GM19023 (cell line): ENCODE results near the gene RHCG.

Experiments used
- ATAC-seq: cut with Tn5 transposase; IDR thresholded peaks from one replicate; pipeline ENCODE4 v1.9.1; 2021; ENCODE audit warnings: mild to moderate bottlenecking, moderate library complexity; ENCODE audit not compliant: unreplicated experiment

Gene RHCG

GRCh38 chr15:89446255-89446891, 50.0 kb downstream of the RHCG start:
- ATAC-seq = no peak

GRCh38 chr15:89445518-89445917, 50.9 kb downstream of the RHCG start:
- no peak for ATAC-seq

DNA sequence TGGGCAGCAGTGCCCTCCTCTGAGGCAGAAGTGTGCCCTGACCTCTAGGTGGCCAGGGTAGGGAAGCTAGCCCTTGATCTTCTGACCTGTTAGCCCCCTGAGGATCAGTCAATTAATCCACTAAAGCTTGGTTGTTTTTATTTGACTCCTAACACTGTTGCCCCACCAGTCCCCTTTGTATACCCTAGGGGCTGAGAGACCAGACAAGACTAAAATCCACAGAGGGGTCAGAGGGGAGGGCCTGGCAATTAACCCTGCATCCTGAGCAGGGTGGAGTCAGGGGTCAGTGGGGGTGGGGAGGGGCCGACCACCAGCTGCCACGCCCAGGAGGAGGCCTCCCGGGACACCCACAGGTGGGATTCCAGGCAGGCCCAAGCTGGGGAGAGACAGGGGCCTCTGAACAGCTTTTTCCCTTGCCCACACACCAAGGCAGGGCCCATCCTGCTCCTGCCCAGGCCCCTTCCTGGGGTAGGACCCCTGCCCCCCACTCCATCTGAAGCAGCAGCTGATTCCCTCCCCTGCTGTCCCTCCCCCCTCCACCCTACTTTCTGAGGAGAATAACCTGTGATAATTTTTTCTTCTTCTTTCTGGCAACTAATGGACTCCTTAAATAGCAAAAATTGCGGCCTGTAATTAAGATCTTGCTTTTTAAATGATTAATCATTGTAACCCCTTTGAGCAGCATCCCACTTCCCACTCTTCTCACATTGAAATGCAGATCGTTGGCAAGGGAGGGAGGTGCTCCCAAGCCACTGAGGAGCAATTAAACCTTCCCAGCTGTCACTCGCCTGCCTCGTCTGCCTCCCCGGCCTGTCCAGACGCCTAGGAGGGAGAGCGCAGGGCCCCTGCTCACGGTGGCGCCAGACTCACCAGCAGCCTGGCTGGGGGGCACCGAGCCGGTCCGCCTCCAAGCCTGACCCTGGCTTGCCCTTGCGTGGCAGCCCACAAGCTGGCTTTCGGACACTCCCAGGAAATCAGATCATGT, 51.9 kb downstream of the RHCG start:
- no peak for ATAC-seq

DNA sequence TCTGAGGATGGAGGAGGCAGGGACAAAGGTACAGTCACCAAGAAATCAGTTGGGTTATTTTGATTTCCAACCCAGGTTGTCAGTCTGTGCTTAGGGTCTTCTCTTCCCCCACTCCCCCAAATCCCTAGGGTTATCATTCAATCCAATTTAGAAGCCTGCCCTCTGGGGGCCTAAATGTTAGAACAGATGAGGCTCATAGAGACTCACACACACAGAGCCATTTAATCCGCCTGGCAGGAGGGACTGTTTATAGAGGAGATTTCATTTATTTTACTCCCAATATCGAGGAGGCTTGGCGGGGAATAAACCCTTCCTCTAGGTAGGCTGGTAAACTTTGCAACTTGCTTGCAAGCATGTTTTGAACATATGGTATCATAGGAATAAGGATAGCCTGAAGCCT, 52.8 kb downstream of the RHCG start:
- ATAC-seq = no peak

GRCh38 chr15:89442671-89443307, 53.6 kb downstream of the RHCG start:
- ATAC-seq = no peak

GRCh38 chr15:89442155-89442554, 54.2 kb downstream of the RHCG start:
- no peak for ATAC-seq

DNA sequence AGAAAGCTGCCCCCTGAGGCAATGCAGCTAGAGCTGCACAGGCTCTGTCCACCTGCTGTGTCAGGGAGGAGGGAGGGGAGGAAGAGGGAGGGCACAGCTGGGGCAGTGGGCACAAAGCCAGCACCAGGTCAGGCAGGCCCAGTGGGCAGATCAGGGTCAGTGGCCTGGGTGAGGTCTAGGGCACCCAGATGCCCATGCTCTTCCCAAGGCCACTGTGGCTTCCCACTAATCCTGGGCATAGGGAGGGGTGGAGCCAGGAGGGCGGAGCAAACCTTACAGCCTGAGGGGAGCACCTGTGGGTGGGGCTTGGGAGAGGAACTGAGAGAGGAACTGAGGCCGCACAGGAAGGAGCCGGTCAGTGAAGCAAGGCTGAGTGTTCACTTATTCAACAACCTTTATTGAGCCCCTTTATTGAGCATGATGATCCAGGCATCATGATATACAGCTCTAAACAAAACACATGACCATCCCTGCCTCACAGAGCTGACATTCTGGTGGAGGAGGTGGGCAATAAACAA, 55.0 kb downstream of the RHCG start:
- peak; percentile 89 for ATAC-seq

- no peak for ATAC-seq
These were observed 56.6 kb downstream of the RHCG start for GRCh38 chr15:89439764-89440163.

DNA sequence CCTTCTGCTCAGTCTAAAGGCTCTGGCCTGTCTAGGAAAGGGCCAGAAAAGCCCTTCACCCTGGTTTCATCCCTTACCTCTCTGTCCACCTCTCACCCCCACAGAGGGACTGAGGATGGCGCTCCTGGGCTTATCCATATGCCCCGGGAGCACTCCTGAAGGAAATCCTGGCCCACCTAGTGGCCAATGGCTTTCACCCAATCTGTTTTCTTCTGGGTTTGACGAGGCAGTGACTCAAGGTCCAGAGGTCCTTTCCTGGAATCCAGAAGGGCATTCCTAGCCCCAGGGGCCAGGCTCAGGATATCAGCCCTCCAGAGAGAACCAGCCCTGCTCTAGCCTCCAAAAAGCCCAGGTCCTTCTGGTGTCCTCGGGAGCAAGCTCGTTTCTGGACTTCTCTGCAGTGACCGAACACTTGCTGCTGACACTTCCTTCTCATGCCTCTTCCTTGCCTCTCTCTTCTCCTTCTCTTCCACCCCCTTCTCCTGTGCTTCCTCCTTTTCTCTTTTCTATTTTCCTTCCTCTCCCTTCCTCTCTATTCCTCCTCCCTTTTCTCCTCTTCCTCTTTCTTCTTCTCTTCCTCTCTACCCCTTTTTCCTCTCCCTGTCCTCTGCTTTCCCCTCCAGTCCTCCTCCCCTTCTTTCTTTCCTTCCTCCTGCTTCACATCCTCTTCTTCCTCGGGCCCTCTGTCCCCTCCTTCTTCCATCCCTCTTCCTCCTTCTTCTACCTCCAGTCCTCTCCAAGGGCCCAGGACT, 59.6 kb downstream of the RHCG start:
- no peak for ATAC-seq

DNA sequence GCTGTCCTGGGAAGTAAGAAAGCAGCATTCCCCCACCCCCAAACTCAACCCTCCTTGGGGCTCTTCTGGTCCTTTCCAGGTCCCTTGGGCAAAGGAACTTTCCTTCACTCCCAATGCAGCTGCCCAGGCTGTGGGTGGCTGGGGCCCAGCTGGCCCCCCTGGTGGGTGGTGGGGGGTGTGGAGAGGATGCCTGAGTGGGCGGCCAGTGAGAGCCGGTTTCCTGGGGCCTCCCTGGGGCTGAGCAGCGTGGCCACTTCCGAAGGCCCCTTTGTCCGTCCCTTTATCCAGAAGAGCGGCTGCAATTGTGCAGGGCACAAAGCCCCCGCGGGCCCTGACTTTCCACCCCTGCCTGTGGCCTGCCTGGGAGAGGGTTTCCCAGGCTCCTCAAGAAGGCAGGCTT, 61.0 kb downstream of the RHCG start:
- no peak for ATAC-seq

DNA sequence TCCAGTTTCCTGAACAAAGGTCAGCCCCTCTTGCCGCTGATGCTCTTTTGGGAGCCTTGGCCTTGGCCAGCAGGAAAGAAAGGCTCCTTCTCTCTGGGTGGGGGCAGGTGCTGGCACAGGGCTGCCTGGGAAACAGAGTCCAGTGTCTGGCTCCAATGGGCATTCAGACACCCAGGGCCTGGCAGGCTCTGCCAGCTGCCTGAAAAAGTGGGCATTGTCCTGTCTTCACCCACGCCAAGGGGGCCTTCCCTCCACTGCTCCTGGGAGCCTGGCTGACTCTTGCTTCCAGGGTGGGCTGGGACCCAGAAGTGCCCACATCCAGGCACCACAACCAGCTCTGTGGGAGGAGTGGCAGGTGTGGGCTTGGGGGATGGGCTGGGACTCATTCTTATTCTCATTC, 62.7 kb downstream of the RHCG start:
- no peak for ATAC-seq

DNA sequence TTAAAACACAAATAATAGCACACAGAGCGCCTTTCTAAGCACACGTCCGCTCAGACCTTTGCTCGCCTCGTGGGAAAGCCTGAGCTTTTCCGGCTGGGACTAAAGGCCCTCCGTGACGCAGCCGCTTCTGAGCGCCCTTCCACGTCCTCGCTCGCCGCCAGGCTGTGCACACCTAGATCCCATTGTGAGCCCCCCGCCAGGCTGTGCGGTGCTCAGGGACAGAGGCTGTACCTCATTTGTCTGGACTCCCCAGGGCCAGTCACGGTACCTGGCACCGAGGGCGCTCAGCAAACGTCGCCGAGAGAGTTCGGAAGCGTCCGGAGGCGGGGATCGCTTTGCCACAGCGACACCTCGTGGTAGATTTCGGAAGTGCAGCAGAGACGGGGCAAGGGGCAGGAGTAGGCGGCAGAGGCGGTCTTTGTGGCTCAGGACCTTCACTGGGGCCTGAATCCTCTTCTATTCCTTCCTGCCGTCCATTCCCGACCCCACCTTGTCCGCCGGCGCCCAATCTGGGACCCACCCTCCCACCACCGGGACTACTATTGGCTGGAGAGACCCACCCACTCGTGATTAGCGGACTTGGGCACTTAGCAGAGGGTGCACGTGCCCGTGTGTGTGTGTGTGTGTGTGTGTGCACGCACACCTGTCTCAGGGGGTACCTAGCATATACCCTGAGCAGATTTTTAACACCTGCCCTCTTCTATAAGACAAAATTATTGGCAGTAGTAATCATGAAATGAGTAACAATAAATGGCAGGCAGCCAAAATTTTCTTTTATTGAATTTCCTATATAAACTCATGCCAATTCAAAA, 65.6 kb downstream of the RHCG start:
- peak; percentile 92 for ATAC-seq

DNA sequence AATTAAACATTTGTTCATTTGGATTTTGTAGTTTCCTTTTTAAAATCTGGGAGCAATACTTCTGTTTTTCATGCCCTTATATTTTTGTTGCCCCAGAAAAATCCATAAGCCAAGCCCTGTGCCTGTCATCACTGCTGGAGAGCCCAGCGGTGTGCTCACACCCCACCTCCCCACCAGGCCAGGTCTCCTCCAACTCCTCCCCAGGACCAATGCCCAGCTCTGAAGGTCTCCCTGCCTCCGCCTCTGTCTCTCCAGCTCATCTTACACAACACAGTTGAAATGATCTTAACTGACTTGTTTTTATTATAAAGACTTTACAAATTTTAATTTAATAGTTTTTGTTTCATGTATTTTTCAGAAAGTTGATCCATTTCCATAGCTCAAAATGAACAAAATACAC, 66.4 kb downstream of the RHCG start:
- no peak for ATAC-seq

- no peak for ATAC-seq
These were observed 67.4 kb downstream of the RHCG start for GRCh38 chr15:89429023-89429422.

- no peak for ATAC-seq
These were observed 68.1 kb downstream of the RHCG start for GRCh38 chr15:89428246-89428645.

GRCh38 chr15:89426500-89426899, 69.9 kb downstream of the RHCG start:
- no peak for ATAC-seq

- ATAC-seq = no peak
These were observed 72.4 kb downstream of the RHCG start for GRCh38 chr15:89423981-89424380.
